GM12878 (cell line): Measurements from ENCODE around the gene ABCA4. TPM values are rescaled to one million over a fixed set of nuclear protein-coding genes. Genes with fewer than 3 reads are reported as not detected.

Experiments
- ATAC-seq: fragments of 200-7000 bp; cut with Tn5 transposase; 3 replicates; pipeline ENCODE4 v1.9.1; 2020; ENCODE audit warnings: mild to moderate bottlenecking, moderate library complexity
- BruUV-seq: library from RNA; stranded (reverse); fragments of 400-500 nt; replicated peaks from 2 replicates; lab custom pipeline; 2021; lab: Mats Ljungman, UMichigan
- CTCF ChIA-PET: fragments of 300-600 bp; sonication (Branson Sonifier 250); formaldehyde crosslinking; extraction: SDS; loops from one replicate; lab custom pipeline; 2021; ENCODE audit warnings: inconsistent platforms; lab: Yijun Ruan, JAX
- POLR2A ChIA-PET: fragments of 350-600 bp; formaldehyde crosslinking; extraction: SDS; loops from one replicate; lab custom pipeline; 2021; ENCODE audit warnings: inconsistent platforms; lab: Charles Lee
- RAD21 ChIA-PET: fragments of 300-600 bp; sonication (Branson Sonifier 250); formaldehyde crosslinking; loops from one replicate; lab custom pipeline; 2023; ENCODE audit warnings: antibody characterized with exemption; ENCODE audit not compliant: unreplicated experiment; lab: Charles Lee
- SMC1A ChIA-PET: fragments of 300-600 bp; sonication (Branson Sonifier 250); formaldehyde crosslinking; loops from one replicate; lab custom pipeline; 2023; ENCODE audit not compliant: unreplicated experiment, uncharacterized antibody; lab: Charles Lee
- DNase-seq: peaks from one replicate; pipeline ENCODE4 v3.0.0-alpha.2; 2011; ENCODE audit warnings: low read depth, low spot score
- FAIRE-seq: peaks from 3 replicates; lab custom pipeline; 2011; peaks lifted over from hg19 to GRCh38; lab: Jason Lieb, UNC
- H2AFZ ChIP-seq: 2 replicates; pipeline ENCODE4 v1.6.0; 2011; ENCODE audit warnings: low read depth, low read length, control low read depth; ENCODE audit not compliant: control insufficient read depth
- H3K27ac ChIP-seq: 2 replicates; pipeline ENCODE4 v1.5.1; 2011; ENCODE audit warnings: control low read depth; ENCODE audit not compliant: control insufficient read depth, insufficient read depth
- H3K27me3 ChIP-seq, 2 experiments: replicated peaks in 1 of 2; 2 replicates each; pipeline versions ENCODE4 v1.6.0 to v1.6.1; 2011; ENCODE audit warnings: low read length in 1 of 2; ENCODE audit not compliant: control insufficient read depth in 2 of 2, insufficient read depth in 2 of 2
- H3K36me3 ChIP-seq, 2 experiments: 2 replicates each; pipeline ENCODE4 v1.5.1; 2011; ENCODE audit warnings: low read length in 1 of 2; ENCODE audit not compliant: control insufficient read depth in 2 of 2, insufficient read depth in 2 of 2
- H3K4me1 ChIP-seq: 2 replicates; pipeline ENCODE4 v1.6.1; 2011; ENCODE audit warnings: mild to moderate bottlenecking, low read length, moderate library complexity, mixed read lengths; ENCODE audit not compliant: control insufficient read depth, insufficient read depth
- H3K4me2 ChIP-seq: 2 replicates; pipeline ENCODE4 v1.6.0; 2011; ENCODE audit warnings: control low read depth; ENCODE audit not compliant: control insufficient read depth, insufficient read depth
- H3K4me3 ChIP-seq: fragments of 200-600 bp; sonication (generic); 2 replicates; pipeline ENCODE4 v1.5.1; 2016
- H3K79me2 ChIP-seq: 2 replicates; pipeline ENCODE4 v1.6.0; 2011; ENCODE audit warnings: low read length; ENCODE audit not compliant: control insufficient read depth, insufficient read depth
- H3K9ac ChIP-seq: 2 replicates; pipeline ENCODE4 v1.8.0; 2011; ENCODE audit warnings: low read length, control low read depth, mixed read lengths; ENCODE audit not compliant: control insufficient read depth, insufficient read depth
- H3K9me3 ChIP-seq: replicated peaks from 3 replicates; pipeline ENCODE4 v1.5.1; 2011; ENCODE audit warnings: mild to moderate bottlenecking, low read length; ENCODE audit not compliant: control insufficient read depth, insufficient read depth
- H4K20me1 ChIP-seq: 2 replicates; pipeline ENCODE4 v1.6.0; 2011; ENCODE audit not compliant: control insufficient read depth, insufficient read depth
- CBX3 ChIP-seq: fragments of 200-600 bp; sonication (generic); IDR thresholded peaks from 2 replicates; pipeline ENCODE4 v1.6.1; 2016; ENCODE audit warnings: low read depth, borderline replicate concordance
- ESRRA ChIP-seq: IDR thresholded peaks from 2 replicates; pipeline ENCODE4 v1.6.1; 2012; ENCODE audit warnings: mild to moderate bottlenecking, low read length, improper control_type of control experiment
- FOXM1 ChIP-seq: IDR thresholded peaks from 2 replicates; pipeline ENCODE4 v1.6.1; 2012; ENCODE audit warnings: low read depth, mild to moderate bottlenecking, inconsistent platforms, low read length, moderate library complexity
- IKZF1 ChIP-seq: fragments of 450-650 bp; conservative IDR thresholded peaks from 2 replicates; pipeline ENCODE4 v1.6.1; 2017; ENCODE audit warnings: antibody characterized with exemption, mild to moderate bottlenecking
- NR2C2 ChIP-seq: IDR thresholded peaks from 2 replicates; pipeline ENCODE4 v1.6.1; 2011; ENCODE audit warnings: borderline replicate concordance, low read depth; ENCODE audit not compliant: control insufficient read depth, insufficient read length
- PAX8 ChIP-seq: fragments of 450-650 bp; IDR thresholded peaks from 2 replicates; pipeline ENCODE4 v1.6.1; 2017; ENCODE audit warnings: mild to moderate bottlenecking, moderate library complexity
- RUNX3 ChIP-seq: IDR thresholded peaks from 2 replicates; pipeline ENCODE4 v1.6.1; 2012; ENCODE audit warnings: low read length, inconsistent platforms
- SRF ChIP-seq, 2 experiments: IDR thresholded peaks; 2 replicates each; pipeline ENCODE4 v1.6.1; 2011; ENCODE audit warnings: low read depth in 2 of 2, low read length in 2 of 2, mild to moderate bottlenecking in 1 of 2, moderate library complexity in 1 of 2
- SUZ12 ChIP-seq: fragments of 200-600 bp; sonication (generic); IDR thresholded peaks from one replicate; pipeline ENCODE4 v1.6.1; 2018; ENCODE audit warnings: antibody characterized with exemption, mild to moderate bottlenecking; ENCODE audit not compliant: unreplicated experiment
- TARDBP ChIP-seq: IDR thresholded peaks from 2 replicates; pipeline ENCODE4 v1.6.1; 2016; ENCODE audit warnings: borderline replicate concordance
- TBL1XR1 ChIP-seq: IDR thresholded peaks from 2 replicates; pipeline ENCODE4 v1.6.1; 2012; ENCODE audit warnings: low read depth, low read length, improper control_type of control experiment
- ZNF207 ChIP-seq: fragments of 450-650 bp; IDR thresholded peaks from 2 replicates; pipeline ENCODE4 v1.6.1; 2014; ENCODE audit warnings: antibody characterized with exemption, mild to moderate bottlenecking, borderline replicate concordance
- ZNF384 ChIP-seq: IDR thresholded peaks from 2 replicates; pipeline ENCODE4 v1.6.1; 2012; ENCODE audit warnings: low read depth, mild to moderate bottlenecking, low read length, improper control_type of control experiment, borderline replicate concordance
- ZNF622 ChIP-seq: fragments of 450-650 bp; IDR thresholded peaks from 2 replicates; pipeline ENCODE4 v1.6.1; 2017; ENCODE audit warnings: mild to moderate bottlenecking, inconsistent platforms
- WGBS: methylation state at CpG from one replicate; pipeline ENCODE4 v1.1.6; 2016; ENCODE audit warnings: low lambda C conversion rate; ENCODE audit not compliant: insufficient replicate concordance, insufficient coverage; ENCODE audit errors: missing lambda C conversion rate; 5-methylcytosine and 5-hydroxymethylcytosine counted together
- in situ Hi-C: fragments of 300-500 bp; cut with MboI; formaldehyde crosslinking; loops from 9 replicates; pipeline ENCODE4 v1.14.3; 2018; ENCODE audit warnings: mixed read lengths
- intact Hi-C: fragments of 100-400 bp; cut with micrococcal nuclease; formaldehyde crosslinking; loops from one replicate; pipeline ENCODE4 v1.14.2; 2022; ENCODE audit not compliant: unreplicated experiment
- polyA plus RNA-seq, 11 experiments: library from polyadenylated mRNA; depleted of rRNA in 4 of 11; unstranded in 6 of 11; stranded (reverse) in 5 of 11; fragments of >200 nt; fragmentation: Nextera tagmentation in 4 of 11; fragmentation: Illumina TruSeq in 1 of 11; extraction: Ambion mirVana in 4 of 11; extraction: Trizol in 1 of 11; gene quantifications; 1 replicate in 1 of 11; 2 replicates in 10 of 11; pipeline versions ENCODE4 v1.2.1 to v1.2.3, GENCODE V29; 2011 to 2016; ENCODE audit warnings: inconsistent platforms in 2 of 11, missing spikeins in 2 of 11, low read depth in 1 of 11
- total RNA-seq, 4 experiments: library from RNA; depleted of rRNA in 3 of 4; stranded (reverse); fragments of >200 nt in 3 of 4; fragmentation: Illumina TruSeq in 1 of 4; extraction: Trizol in 1 of 4; gene quantifications; 2 replicates each; pipeline versions ENCODE4 v1.2.1 to v1.2.3, GENCODE V29; 2013 to 2021
- TF ChIP-seq, protein P1 (sequence below): IDR thresholded peaks from 2 replicates; pipeline ENCODE4 v1.6.1; 2011; ENCODE audit warnings: low read depth, low read length, improper control_type of control experiment, borderline replicate concordance
- TF ChIP-seq, protein P2 (sequence below): fragments of 450-650 bp; formaldehyde crosslinking; IDR thresholded peaks from 2 replicates; pipeline ENCODE4 v1.5.0; 2022; ENCODE audit warnings: mild to moderate bottlenecking, missing genetic modification characterization
- TF ChIP-seq, protein P3 (sequence below): fragments of 450-650 bp; conservative IDR thresholded peaks from 2 replicates; pipeline ENCODE4 v1.6.1; 2017; ENCODE audit warnings: mild to moderate bottlenecking, moderate library complexity

ABCA4 gene
- total and polyA plus RNA-seq, 10 of the 15 experiments (the other 5 are each of a cell fraction or from before 2014, with no cell fraction given) = 0.03 to 0.28 (median 0.11) TPM; not detected in 3

DNA sequence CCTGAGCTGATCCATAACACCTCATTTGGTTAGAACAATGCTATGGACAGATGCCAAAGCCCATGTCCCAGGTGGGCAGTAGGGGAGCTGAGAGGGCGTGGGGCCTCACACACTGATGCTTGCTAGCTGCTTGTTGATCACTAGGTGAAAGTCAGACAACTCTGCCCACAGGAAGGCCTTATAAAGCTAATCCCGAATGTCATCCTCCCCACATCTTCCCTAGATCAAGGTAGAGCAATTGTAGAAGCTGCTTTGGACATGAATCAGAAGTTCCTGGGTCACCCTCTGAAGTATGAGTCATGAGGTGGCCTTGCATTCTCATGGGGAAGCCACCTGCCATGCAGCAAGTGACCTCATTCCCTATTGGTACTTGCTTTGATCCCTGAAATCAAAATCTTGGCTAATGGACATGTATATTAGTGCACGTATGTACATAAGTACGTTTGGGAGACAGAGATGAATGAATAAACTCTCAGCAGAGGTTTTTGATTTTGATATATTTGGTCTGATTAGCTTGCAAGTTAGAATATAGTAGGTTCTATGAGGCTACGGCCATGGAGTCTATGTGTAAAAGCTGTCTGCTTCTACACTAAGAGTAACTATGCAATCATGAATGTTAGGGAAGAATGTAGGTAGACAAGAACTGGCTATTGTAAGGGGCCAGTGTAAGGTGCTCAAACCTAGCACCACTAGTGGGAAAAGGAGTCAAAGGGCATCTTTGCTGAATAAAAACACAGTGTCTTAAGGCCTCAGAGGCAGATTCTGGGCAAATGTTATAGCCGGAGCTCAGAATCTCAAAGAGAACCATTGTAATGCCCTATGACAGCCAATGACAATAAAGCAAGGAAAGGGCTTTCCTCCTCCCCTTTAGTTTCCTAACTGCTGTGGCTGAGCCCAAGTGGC is 52.6 kb downstream of the ABCA4 start:
- no peak for ATAC-seq
- no peak for FAIRE-seq
- in situ Hi-C loops = loop anchor here (10.0 kb wide), 1 partner anchor 736 kb away; no protein-coding TSS in a partner anchor
- Histone ChIP-seq H2AFZ (no peak overlapping the region), H3K27ac (no peak overlapping the region), H3K27me3 (no peaks in the 10 kb centered on the region), H3K9ac (no peak overlapping the region), H3K4me1 (no peaks in the 10 kb centered on the region), H3K36me3 (no peaks in the 10 kb centered on the region), H3K79me2 (no peaks in the 10 kb centered on the region), H4K20me1 (no peaks in the 10 kb centered on the region; the same call in 1 of the 2 replicates), H3K9me3 (no peaks in the 10 kb centered on the region), H3K4me2 (no peak overlapping the region), H3K4me3 (no peak overlapping the region)
- intact Hi-C loops = loop anchor here (10.0 kb wide), 1 partner anchor 166 kb away; the partner anchor contains the start of gene ARHGAP29
- ChIA-PET CTCF (interaction anchor here (0.5 to 2.2 kb wide), 4 partner anchors 9 to 267 kb away, joined by 3 to 9 read pairs (median 4); no protein-coding TSS in a partner anchor), POLR2A (no interaction called here), SMC1A (interaction anchor here (0.6 to 1.3 kb wide), 3 partner anchors 42 to 399 kb away, joined by 3 to 6 read pairs (median 4); no protein-coding TSS in a partner anchor), RAD21 (no interaction called here)
- no peak for DNase-seq
- no TSS peak for BruUV-seq
- WGBS = 21% methylated on average over 6 of the region's 6 CpGs
- TF ChIP-seq ZNF207 (no peak), CBX3 (no peak), ZNF384 (no peak), TARDBP (no peak), PAX8 (no peak), ZNF622 (no peak), ESRRA (no peak), TBL1XR1 (no peak), SRF (IDR thresholded peaks at IDR 0.05; ENCODE audit: low read depth in 2 of 2, low read length in 2 of 2) (no peak), FOXM1 (no peak), RUNX3 (no peak), SUZ12 (no peak), IKZF1 (no peak), NR2C2 (no peak)
- TF ChIP-seq, protein P1, sequence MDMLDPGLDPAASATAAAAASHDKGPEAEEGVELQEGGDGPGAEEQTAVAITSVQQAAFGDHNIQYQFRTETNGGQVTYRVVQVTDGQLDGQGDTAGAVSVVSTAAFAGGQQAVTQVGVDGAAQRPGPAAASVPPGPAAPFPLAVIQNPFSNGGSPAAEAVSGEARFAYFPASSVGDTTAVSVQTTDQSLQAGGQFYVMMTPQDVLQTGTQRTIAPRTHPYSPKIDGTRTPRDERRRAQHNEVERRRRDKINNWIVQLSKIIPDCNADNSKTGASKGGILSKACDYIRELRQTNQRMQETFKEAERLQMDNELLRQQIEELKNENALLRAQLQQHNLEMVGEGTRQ = no peak
- TF ChIP-seq, protein P2, sequence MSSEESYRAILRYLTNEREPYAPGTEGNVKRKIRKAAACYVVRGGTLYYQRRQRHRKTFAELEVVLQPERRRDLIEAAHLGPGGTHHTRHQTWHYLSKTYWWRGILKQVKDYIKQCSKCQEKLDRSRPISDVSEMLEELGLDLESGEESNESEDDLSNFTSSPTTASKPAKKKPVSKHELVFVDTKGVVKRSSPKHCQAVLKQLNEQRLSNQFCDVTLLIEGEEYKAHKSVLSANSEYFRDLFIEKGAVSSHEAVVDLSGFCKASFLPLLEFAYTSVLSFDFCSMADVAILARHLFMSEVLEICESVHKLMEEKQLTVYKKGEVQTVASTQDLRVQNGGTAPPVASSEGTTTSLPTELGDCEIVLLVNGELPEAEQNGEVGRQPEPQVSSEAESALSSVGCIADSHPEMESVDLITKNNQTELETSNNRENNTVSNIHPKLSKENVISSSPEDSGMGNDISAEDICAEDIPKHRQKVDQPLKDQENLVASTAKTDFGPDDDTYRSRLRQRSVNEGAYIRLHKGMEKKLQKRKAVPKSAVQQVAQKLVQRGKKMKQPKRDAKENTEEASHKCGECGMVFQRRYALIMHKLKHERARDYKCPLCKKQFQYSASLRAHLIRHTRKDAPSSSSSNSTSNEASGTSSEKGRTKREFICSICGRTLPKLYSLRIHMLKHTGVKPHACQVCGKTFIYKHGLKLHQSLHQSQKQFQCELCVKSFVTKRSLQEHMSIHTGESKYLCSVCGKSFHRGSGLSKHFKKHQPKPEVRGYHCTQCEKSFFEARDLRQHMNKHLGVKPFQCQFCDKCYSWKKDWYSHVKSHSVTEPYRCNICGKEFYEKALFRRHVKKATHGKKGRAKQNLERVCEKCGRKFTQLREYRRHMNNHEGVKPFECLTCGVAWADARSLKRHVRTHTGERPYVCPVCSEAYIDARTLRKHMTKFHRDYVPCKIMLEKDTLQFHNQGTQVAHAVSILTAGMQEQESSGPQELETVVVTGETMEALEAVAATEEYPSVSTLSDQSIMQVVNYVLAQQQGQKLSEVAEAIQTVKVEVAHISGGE (CRISPR knock-in tag) = no peak
- TF ChIP-seq, protein P3, sequence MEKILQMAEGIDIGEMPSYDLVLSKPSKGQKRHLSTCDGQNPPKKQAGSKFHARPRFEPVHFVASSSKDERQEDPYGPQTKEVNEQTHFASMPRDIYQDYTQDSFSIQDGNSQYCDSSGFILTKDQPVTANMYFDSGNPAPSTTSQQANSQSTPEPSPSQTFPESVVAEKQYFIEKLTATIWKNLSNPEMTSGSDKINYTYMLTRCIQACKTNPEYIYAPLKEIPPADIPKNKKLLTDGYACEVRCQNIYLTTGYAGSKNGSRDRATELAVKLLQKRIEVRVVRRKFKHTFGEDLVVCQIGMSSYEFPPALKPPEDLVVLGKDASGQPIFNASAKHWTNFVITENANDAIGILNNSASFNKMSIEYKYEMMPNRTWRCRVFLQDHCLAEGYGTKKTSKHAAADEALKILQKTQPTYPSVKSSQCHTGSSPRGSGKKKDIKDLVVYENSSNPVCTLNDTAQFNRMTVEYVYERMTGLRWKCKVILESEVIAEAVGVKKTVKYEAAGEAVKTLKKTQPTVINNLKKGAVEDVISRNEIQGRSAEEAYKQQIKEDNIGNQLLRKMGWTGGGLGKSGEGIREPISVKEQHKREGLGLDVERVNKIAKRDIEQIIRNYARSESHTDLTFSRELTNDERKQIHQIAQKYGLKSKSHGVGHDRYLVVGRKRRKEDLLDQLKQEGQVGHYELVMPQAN = no peak
